Astrocyte of the spinal cord (primary cell): ENCODE results near the gene IQUB.

ENCODE experiments used
- DNase-seq: peaks from one replicate; pipeline ENCODE4 v3.0.0; 2011; ENCODE audit warnings: low read depth, low spot score
- H3K4me3 ChIP-seq: 2 replicates; pipeline ENCODE4 v1.5.1; 2011; ENCODE audit warnings: low read depth, mild to moderate bottlenecking, low read length, moderate library complexity
- CTCF ChIP-seq: IDR thresholded peaks from 2 replicates; pipeline ENCODE4 v1.5.1; 2012; ENCODE audit warnings: low read depth, mild to moderate bottlenecking, low read length, inconsistent platforms
- in situ Hi-C: cut with HindIII; loops from 2 replicates; pipeline ENCODE4 v1.10.0; 2017; ENCODE audit warnings: low sequenced_read_pairs

The IQUB gene

GRCh38 chr7:123431075-123431614, 103.2 kb downstream of the IQUB start:
- no peak overlapping the region for H3K4me3 ChIP-seq
- in situ Hi-C loops: no loop called here
- TF ChIP-seq CTCF: no peak
- no peak for DNase-seq

DNA sequence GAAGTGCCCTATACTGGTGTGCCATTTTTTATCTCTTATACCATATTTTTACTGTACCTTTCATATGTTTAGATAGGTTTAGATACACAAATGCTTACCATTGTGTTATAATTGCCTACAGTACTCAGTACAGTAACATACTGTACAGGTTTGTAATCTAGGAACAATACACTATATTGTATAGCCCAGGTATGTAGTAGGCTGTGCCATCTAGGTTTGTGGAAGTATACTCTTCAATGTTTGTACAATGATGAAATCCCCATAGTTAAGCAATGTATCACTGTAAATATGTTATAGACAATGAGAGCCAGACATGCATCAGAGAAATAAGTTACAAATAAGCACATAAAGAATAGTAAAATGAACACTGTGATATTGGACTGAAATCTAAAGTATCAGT, 109.1 kb downstream of the IQUB start:
- H3K4me3 ChIP-seq: no peak overlapping the region
- in situ Hi-C loops: no loop called here
- TF ChIP-seq CTCF: no peak
- DNase-seq: no peak

GRCh38 chr7:123424463-123424862, 109.9 kb downstream of the IQUB start:
- in situ Hi-C loops: no loop called here
- H3K4me3 ChIP-seq: no peak overlapping the region
- TF ChIP-seq CTCF: no peak
- DNase-seq: no peak

DNA sequence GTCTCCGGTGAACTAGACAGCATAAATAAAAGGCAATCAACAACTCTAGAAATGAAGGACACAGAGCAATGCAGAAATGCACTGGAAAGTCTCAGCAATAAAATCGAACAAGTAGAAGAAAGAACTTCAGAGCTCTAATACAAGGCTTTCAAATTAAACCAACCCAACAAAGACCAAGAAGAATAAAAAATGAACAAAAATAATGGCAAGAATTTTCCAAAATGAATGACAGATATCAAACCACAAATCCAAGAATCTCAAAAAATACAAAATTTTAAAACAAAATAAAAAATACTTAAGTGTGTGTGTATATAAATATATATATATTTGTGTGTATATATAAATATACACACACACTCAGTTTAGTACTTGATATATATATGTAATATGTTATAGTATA, 110.8 kb downstream of the IQUB start:
- in situ Hi-C loops: no loop called here
- no peak overlapping the region for H3K4me3 ChIP-seq
- no peak for TF ChIP-seq CTCF
- DNase-seq: no peak

- H3K4me3 ChIP-seq: no peak overlapping the region
- DNase-seq: no peak
- no peak for TF ChIP-seq CTCF
- in situ Hi-C loops: no loop called here
Observed at GRCh38 chr7:123417580-123417979, 116.8 kb downstream of the IQUB start.

DNA sequence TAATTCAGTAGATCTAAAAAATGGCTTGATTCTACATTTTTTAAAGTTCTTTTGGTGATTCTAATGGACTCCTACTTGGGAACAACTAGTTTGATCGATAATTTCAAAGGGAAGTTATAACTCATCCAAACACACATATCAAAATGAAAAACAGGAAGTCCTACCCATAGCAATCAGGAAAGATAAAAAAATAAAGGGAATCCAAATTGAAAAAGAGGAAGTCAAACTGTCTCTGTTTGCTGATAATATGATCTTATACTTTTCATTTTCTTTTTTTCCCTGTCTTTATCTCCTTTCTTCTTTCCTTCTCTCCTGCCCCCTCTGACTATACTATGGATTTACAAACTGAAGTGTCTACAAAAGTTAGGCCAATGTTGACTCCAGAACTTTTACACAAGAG, 118.8 kb downstream of the IQUB start:
- in situ Hi-C loops: no loop called here
- H3K4me3 ChIP-seq: no peak overlapping the region
- no peak for DNase-seq
- TF ChIP-seq CTCF: no peak
